Stimulated activated CD4-positive, alpha-beta T cell treated with anti-CD3 and anti-CD28 coated beads, Interleukin-1b, Interleukin-23, amount 100 ng/mL, for 1 hour (primary cell): Measurements from ENCODE around the gene R3HDM4.
"Not testable (repeated sequence)": the region's sequence is repeated elsewhere in the genome, so short reads cannot be mapped to it uniquely, and the experiment has no call there.

ENCODE experiments used
- DNase-seq, 2 donors: peaks; one replicate each; pipeline ENCODE4 v3.0.0-alpha.2; 2020; ENCODE audit warnings: low read depth in 2 of 2

Gene R3HDM4

GRCh38 chr19:913080-913748 lies at the start of gene R3HDM4:
R3HDM4 (minus strand) TSS chr19:913219; CDS start chr19:913157, 62 bp downstream.
- peak; percentile 66 to 81 for DNase-seq

DNA sequence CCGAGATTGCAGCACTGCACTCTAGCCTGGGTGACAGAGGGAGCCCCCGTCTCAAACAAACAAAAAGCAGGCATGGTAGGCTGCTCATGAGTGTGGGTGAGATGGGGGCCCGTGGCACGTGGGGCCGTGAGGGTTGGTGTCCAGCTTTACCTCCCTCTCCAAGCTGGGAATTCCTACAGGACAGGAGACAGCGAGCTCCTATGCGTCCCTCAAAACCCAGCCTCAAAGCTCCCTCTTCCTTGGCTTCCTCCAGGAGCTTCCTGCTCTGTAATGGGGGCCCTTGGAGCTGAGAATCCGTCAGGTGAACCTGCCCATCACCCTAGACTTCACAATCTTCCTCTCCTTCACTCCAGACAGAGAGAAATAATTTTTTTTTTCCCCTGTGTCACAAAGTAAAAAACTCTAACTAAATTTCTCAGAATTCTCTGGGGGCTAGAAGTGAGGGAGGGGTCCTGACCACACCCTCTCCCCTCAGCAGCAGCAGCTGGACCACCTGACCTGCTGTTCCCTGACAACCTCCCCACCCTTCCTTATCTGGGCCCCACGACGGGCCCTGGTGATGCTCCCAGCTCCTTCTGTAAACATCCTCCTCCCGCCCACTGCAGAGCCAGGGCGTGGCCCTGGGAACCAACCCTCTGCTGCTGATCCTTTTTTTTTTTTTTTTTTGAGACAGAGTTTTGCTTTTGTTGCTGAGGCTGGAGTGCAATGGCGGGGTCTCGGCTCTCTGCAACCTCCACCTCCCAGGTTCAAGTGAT lies 49.0 kb upstream of the R3HDM4 start:
- no peak for DNase-seq

DNA sequence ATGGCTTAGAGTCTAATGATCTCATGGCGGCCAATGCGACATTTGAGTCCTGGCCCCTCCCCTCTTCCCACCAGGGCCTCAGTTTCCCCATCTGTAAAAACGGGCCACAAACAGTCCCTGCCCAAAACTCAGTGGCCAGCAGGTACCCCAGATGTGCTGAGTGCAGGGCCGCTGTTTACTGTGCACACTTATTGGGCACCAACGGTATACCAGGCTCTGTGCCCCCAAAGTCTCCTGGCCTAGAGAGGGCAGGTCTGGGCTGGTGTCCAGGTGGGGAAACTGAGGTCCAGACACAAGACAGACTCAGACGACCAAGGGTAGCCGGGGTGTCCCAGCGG lies 47.6 kb upstream of the R3HDM4 start:
- DNase-seq: no peak

GRCh38 chr19:960020-960419 lies 47.0 kb upstream of the R3HDM4 start:
- DNase-seq: no peak

DNA sequence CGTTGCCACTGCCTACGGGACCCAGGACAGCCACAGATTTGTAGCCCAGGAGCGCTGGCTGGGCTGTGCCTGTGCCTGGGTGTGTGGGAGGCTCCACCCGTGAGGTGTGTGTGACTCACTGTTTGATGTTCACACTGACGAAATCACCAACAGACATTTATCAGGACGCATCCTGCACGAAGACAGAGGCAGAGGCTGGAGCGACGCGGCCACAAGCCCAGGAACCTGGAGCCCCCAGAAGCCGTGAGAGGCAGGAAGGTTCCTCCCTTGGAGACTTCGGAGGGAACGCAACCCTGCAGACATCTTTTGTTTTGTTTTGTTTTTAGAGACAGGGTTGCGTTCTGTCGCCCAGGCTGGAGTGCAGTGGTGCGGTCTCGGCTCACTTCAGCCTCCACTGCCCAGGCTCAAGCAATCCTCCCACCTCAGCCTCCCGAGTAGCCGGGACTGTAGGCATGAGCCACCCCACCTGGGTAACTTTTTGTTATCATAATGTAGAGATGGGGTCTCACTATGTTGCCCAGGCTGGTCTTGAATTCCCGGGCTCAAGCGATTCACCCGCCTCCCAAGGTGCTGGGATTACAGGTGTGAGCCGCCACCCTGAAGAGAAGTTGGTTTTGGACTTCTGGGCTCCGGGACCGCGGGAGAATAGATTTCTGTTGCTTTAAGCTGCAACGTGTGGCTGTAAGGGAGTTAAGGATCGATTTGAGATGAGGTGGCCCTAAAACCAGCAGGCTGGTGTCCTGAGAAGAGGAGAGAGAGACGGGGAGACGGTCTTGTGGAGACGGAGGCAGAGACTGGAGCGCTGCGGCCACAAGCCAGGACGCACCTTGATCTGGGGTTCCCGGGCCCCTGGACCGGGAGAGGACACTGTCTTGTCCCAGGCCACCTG lies 46.2 kb upstream of the R3HDM4 start:
- DNase-seq: no peak

GRCh38 chr19:957578-957977 lies 44.6 kb upstream of the R3HDM4 start:
- DNase-seq: not testable (repeated sequence)

DNA sequence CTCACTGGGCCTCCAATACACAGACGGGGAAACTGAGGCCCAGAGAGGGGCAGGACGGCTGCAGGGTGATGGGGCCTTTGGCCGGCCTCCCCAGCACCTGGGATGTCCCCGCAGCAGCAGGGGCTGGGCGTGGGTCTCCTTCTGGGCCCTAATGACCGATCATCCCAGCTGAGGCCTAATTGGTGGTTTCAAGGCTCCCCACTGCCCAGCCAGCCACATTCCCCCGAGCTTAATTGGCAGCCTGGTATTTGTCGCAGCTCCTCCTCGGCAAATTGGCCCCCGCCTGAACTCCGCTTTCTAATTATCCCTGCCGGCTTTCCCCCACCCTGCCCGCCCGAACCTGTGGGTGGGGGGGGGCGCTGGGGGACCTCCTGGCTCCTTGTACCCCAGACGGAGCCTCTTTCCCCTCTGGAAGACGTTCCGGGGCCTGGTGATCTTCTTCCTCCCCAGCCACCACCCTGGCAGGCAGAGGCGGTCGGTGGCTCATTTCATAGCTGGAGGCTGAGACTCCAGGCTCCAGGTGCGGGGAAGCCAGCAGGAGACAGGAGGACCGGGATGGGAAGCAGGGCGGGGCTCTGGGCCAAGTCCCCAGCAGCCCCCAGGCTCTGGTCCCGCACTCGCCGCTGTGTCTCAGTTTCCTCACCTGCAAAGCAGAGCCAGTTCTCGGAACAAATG lies 43.9 kb upstream of the R3HDM4 start:
- DNase-seq: no peak

DNA sequence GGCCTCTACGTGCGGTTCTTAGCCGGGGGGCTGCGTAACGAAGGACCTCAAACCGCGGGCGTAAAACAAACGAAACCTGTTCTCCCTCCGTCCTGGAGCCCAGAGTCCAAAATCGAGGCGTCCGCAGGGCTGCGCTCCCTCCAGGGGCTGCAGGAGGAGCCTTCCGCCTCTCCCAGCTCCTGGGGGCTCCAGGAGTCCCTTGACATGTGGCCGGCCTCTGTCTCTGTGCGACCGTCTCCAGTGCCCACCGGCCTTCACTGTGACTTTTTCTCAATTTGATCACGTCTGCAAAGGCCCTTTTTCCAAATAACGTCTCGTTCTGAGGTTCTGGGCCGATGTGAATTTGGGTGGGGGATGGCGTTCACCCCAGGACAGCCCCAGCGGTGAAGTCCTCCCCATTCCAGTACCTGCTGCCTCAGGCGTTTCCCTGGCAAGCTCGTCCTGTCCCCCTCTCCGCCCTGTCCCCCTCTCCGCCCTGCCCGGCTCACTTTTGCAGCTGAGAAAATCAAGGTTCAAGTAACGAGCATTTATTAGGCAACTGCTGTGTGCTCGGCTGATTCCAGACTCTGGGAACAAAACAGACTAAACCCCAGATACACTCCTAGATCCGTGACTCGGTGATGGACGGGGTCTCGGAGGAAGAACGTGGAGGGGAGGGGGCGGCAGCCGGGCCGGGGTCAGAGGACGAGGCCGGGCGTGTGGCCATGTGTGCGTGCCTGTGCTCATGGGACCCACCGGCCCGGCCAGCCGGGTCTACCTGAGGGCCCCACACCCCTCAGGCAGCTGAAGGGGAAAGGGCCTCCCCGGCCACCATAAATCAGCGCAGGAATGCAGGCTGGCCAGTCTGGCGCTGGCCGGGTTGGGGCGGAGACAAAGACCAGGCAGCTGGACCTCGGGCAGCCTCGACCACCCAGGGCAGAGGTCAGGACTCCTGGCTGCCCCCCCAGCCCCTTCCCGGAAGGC lies 43.1 kb upstream of the R3HDM4 start:
- DNase-seq: no peak

DNA sequence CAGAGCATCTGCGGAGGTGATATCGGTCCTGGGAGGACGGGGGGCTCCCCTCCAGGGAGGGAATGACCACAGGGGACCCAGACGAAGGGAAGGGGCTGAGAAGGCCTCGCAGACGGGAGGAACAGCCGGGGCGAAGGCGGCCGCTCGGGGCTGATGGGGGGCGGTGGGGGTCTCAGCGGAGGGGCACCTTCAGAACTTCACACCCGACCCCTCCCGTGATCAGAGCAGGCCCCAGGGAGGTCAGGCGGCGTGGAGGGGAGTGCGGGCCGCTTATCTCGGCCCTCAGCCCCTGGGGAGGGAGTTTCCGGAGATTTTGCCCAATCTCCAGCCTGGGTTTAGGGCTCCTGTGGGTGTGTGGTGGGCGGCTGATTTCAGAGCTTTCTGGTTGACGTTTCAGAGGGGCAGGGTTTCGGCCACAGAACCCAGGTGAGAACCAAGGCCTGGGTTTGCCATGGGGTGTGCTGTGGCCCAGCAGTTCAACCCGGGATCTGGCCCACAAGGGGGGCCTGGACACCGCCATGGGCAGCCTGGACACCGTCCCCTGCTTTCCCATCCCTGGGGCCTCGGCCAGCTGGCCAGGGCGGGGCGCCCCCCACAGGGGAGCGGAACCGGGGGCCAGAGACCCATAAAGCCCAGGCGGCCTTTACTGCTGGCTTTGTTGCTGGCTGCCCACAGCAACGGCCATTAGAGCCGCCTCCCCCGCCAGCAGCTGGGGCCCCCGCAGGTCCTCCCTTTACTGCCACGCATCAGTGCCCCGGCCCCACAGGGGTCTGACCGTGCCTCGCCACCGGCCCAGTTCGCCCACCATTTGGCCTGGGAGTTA lies 41.9 kb upstream of the R3HDM4 start:
- no peak for DNase-seq

DNA sequence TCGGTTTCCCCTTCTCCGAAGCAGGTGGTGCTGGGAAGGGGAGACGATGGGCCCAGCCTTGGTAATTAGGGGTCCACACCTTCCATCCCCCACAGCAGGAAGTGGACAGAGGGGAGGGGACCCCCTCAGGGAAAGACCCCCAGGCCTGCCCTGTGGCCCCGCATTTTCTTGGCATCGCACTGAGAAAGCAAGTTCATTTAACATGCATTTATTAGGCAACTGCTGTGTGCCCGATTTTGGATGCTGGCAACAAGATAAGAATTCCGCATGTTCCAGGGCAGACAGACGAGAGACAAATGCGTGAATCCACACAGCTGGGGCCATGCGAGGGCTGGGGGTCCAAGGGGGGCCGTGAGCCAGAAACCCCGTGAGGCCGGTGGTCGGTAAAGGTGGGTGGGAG lies 41.3 kb upstream of the R3HDM4 start:
- DNase-seq: no peak

DNA sequence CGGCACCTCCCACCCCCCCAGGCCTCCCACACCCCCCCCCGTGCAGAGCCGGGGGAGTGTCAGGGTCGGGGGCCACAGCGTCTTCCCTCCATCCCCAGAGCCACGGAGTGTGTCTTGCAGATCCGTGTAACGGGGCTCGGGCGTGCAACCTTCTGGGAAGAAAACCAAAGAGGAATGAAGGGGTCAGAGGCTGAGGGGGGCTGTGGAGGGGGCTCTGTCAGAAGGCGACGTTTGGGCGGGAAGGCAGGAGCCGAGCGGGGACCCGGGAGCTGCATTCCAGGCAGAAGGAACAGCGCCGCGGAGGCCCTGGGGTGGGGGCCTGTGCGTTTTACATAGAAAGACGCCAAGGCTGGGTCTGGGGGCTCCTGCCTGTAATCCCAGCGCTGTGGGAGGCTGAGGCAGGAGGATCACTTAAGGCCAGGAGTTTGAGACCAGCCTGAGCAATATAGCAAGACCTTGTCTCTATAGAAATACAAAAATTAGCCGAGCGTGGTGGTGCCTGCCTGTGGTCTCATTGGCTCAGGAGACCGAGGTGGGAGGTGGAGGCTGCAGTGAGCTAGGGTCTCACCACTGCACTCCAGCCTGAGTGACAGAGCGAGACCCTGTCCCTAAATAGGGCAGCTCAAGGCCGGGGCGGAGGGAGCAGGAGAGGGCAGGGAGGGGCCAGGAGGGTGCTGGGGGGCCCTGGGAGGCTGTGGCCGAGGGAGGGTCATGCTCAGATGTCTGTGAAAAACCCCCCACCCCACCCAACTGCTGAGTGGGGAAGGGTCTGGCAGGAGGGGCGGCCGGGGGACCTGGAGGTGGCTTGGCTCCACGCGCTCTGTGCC lies 40.6 kb upstream of the R3HDM4 start:
- DNase-seq: no peak

- DNase-seq: no peak
These were observed 39.8 kb upstream of the R3HDM4 start for GRCh38 chr19:952680-953444.

- no peak for DNase-seq
These were observed 39.1 kb upstream of the R3HDM4 start for GRCh38 chr19:952049-952679.

DNA sequence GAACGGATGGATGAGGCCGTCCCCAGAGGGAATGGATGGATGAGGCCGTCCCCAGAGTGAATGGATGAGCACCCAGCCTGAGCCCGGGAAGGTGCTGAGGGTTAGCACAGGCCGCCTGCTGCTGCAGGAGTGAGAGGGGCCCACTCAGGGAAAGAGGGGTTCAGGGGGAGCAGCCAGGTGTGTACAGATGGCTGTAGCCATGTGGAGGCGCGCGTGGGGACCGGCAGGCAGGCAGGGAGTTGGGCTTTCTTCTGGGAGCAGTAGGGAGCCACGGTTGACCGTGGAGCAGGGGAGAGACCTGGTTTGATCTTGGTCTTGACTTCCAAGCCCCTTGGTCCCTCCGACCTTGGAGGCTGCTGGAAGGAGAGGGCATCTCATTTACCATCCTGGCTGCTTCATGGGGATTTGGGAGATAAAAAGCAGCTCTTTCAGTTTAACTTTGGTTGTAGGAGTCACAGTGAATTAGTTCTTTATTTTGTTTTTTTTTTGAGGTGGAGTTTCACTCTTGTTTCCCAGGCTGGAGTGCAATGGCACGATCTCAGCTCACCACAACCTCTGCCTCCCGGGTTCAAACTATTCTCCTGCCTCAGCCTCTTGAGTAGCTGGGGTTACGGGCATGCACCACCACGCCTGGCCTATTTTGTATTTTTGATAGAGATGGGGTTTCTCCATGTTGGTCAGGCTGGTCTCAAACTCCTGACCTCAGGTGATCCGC lies 37.5 kb upstream of the R3HDM4 start:
- no peak for DNase-seq

- DNase-seq: no peak
These were observed 36.0 kb upstream of the R3HDM4 start for GRCh38 chr19:948842-949496.

DNA sequence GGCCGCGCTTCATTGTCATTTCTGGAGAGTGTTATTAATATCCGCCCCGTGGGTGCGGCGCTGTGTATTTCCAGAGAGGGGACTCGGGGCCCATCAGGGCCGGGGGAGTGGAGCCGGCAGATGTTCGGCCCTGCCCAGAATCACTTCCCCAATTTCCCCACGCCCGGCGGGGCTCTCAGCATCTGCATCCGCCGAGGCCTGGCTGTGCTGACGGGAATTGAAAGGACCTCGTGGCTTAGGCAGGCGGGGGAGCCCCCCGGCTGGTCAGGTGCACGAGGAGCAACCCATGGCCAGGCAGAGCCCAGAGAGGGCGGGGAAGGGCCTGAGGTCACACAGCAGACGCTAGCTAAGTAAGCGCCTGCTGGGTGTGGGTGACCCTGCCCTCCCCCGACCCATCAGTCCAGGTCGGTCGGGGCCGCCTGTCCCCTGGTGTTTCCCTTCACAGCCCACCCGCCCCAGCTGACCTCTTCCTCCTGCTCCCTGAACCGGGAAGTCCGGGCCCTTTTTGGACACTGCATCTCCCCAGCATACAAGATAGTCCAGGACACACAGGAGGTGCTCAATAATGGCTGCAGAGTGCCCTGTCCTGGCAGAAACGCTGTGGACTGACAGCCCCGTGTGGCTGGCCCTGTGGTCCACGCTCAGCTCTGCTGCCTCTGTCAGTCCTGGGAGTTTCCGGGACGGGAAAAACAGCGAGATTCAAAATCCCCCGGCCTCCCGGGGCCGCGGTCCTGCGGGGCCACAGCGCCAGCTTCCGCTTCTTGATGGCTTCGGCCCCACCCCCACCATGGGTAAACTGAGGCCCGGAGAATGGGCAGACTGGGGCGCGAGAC lies 34.9 kb upstream of the R3HDM4 start:
- no peak for DNase-seq
